NCI-H82 (cell line): ENCODE results near the gene PSORS1C1.
A peak's percentile ranks its signal among the peaks of the same experiment; 100 is the strongest.
"Not testable (repeated sequence)": the region's sequence is repeated elsewhere in the genome, so short reads cannot be mapped to it uniquely, and the experiment has no call there.

ENCODE experiments used
- DNase-seq: peaks from one replicate; lab custom pipeline; 2025; lab: John Stamatoyannopoulos, UW

The PSORS1C1 gene, protein sequence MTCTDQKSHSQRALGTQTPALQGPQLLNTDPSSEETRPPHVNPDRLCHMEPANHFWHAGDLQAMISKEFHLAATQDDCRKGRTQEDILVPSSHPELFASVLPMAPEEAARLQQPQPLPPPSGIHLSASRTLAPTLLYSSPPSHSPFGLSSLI

DNA sequence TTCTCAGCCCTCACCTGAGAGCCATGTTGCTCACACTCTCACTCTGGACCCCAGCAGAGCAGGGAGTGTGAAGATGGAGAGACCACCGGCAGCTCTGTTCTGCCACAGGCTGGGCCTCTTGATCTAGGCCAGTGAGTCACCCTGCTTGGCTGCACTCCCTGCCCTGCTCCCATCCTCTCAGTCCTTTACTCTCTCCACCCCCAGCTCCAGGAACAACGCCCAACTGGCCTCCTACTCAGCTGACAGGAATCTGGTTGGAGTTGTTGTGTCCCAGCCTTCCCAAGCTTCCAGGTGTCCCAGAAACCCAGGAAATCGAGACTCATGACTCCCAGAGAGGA, at the start of gene PSORS1C1:
Gene PSORS1C1, plus strand, starts transcription at position 260 of the 338 bp plus-strand sequence. CDS start 14,833 bp downstream, outside the sequence.
- DNase-seq, result no peak

DNA sequence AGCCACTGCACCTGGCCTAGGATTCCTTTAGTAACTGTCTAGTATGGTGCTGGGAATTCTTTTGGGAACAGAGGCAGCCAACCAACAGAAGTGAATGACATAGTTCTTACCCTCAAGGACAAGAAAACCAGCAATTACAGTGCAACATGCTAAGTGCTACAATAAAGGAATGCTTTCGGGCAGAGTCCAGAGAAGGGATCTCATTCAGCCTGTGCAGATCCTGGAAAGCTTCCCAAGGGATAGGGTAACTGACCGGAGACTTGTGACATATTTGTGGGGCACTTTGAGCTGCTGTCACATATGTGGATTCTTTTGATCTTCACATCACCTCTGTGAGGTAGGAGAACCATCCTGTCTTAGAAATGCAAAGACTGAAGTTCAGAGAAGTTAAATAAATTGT, 49.0 kb upstream of the PSORS1C1 start:
- no peak for DNase-seq

DNA sequence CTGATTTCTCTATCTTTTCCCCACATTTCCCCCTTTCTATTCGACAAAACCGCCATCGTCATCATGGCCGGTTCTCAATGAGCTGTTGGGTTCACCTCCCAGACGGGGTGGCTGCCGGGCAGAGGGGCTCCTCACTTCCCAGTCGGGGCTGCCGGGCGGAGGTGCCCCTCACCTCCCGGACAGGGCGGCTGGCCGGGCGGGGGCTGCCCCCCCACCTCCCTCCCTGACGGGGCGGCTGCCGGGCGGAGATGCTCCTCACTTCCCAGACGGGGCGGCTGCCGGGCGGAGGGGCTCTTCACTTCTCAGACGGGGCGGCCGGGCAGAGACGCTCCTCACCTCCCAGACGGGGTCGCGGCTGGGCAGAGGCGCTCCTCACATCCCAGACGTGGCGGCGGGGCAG, 47.6 kb upstream of the PSORS1C1 start:
- DNase-seq, result not testable (repeated sequence)

DNA sequence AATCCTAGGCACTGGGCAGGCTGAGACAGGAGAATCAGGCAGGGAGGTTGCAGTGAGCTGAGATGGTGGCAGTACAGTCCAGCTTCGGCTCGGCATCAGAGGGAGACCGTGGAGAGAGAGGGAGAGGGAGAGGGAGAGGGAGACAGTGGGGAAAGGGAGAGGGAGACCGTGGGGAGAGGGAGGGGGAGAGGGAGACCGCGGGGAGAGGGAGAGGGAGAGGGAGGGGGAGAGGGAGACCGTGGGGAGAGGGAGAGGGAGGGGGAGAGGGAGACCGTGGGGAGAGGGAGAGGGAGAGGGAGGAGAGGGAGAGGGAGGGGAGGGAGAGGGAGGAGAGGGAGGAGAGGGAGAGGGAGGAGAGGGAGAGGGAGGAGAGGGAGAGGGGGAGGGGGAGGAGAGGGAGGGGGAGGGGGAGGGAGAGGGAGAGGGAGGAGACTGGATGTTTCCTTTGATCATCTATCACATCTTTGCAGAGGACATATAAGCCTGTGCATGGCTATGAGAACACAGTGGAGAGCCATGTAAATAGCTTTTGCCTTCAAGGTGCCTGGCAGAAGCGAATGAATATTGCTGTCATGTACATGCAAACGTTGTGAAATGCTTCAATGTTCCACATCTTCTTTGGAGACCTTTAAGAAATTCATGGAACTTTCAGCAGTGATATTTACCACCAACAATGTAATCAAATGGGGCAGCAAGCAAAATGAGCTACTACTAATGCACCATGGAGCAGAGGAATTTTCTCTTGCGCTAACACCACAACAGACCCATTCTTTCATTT, 46.5 kb upstream of the PSORS1C1 start:
- DNase-seq, result not testable (repeated sequence)

DNA sequence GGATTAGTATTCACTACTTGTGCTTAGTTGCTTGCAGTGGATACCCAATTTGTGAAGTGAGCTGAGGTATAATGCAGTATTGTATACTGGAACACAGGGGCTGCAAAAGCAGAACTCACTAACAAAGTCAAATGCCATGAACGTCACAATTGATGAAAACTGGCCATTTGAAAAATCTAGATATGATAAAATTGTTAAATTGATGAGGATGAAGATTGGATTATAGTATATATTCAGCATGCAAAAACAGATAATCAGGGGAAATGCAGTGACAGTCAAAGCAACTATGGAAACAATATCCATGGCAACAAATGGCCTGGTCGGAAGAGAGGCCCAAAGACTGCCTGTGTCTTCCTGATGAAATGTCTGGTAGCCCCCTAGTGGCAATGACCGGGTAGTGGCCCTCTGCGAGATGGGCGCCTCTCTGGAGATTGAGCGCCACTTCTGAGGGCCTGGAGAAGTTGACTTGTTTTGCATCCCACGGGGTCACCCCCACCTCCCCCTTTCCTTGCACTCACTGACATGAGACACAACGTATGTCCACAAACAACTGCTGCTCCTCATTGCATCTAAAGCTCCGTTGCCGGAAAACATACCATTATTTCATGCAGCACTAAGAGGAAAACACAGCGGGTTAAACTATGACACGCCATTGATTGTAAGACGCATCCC, 45.8 kb upstream of the PSORS1C1 start:
- peak; percentile 83 for DNase-seq

DNA sequence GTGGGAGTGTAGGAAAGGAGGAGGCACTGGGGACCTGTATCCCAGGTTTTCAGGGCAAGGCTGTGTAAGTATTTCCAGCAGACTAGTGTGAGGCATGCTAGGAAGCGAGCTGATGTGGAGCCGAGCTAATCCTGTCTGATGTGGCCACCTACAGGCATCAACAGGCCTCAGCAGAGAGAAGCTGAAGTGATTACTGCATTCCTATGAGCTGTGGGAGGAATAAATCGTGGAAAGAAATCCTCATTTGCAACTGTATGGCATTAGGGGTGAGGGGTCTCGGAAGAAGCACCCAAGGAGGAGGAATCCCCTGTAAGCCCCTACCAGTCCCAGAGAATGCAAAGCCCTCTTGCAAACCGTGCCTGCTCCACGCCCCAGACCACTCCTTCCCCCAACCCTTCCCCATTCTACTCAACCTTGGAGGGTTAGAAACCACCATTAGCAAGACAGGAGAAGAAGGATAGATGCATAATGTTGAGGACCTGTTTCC, 43.8 kb upstream of the PSORS1C1 start:
- DNase-seq, result peak; percentile 69

DNA sequence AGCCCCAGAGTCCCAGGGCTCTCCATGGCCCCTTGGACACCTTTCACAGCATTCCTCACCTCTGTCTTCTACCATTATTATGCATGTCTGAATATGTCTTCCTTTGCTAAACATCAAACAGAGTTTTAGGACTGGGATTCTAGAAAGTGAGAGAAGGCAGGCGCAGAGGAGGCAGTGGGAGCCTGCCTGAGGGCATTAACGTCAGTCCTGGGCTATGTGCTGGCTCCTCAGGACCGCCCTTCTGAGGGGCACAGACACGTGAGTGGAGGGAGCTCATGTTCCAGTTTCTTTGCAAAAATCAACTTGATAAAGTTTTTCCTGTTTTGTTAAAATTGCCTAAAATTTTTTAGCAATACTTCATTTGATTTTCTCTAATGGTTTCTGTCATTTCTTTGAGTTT, 40.2 kb upstream of the PSORS1C1 start:
- no peak for DNase-seq

DNA sequence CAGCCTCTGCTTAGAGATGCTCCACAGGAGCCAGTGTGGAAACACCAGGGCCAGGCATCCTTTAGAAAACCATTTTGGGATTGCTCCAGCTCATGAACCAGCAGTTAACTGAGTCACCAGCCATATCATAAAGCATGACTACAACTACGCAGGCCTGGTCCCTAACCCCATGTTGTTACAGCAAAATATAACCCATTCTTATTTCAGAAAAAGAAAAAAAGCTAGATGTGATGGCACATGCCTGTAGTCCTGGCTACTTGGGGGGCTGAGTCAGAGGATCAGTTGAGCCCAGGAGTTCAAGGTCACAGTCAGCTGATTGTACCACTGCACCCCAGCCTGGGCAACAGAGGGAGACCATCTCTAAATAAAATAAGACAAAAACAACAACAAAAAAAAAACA, 39.1 kb upstream of the PSORS1C1 start:
- no peak for DNase-seq

DNA sequence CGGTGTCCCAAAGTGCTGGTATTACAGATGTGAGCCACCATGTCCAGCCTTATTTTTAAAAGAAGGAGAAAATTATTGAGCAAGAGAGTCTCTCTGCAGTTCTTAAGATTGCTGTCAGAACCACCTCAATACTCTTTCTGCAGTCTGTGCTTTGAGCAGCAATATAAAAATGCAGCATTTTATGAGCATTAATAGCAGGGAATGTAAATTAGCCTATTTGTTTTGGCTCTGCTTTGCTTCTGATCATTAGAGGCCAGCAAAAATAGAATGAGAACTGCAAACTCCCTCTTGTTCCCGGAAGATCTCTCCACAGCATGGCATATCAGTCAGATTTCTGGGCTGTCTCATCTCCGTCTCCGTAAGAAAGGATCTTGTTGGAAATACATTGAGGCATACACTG, 38.0 kb upstream of the PSORS1C1 start:
- DNase-seq, result no peak

DNA sequence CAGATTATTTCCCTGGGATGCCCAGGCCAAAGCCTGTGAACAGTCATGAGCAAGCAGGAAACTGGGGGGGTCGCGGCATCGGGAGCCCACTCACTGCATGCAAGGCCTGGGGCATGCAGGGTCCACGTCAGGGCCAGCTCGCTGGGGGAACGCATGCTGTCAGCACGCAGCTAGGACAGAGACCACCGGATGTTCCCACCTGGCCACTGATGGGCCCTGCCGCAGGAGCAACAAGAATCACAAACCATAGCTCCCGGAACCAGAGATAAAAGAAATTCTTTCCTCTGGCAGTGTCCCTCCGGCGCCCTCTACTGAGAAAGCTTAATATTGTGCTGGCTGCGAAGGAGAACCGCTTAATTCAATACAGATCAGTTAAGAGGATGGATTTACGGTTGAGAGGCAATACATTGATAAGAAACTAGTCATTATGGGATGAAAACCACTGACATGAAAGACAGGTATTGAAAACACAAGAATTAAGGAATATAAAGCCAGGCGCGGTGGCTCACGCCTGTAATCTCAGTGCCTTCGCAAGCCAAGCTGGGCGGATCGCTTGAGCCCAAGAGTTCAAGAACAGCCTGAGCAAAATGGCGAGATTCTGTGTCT, 34.8 kb upstream of the PSORS1C1 start:
- peak; percentile 79 for DNase-seq

DNA sequence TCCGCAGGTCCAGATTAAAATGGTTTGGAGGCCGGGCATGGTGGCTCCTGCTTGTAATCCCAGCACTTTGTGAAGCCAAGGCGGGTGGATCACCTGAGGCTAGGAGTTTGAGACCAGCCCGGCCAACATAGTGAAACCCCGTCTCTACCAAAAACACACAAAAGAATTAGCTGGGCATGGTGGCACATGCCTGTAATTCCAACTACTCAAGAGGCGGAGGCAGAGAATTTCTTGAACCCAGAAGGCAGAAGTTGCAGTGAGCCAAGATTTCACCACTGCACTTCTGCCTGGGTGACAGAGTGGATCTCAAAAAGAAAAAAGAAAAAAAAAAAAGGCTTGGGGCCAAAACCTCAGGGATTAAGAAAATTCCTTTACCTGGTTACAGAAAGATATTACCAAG, 32.7 kb upstream of the PSORS1C1 start:
- DNase-seq, result no peak

DNA sequence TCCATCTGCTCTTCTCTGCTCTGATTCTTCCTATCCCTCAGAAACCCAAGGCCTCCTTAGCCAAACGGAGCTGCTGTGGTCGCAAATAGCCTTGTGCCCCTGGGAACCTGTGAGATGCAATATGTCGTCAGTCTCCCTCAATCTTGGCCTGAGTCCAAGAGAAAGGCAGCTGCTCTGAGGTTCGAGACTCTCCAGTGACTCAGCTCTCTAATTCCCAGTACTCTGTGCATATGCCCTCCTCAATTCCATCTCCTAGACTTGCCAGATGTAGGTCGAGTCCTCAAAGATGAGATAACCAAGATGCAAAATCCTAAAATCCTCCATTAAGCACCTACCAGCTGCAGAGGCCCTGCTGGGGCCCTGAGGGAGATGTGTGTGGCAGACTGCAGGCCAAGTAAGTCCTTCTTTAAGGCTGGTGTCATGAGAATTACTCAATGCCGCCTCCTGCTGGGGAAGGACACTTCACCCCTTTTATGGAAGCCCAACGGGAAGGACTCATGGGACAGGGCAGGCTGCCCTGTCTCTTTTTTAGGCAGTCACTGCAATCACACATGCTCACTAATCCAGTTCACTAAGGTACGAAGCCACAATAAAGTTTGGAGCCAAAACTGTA, 30.8 kb upstream of the PSORS1C1 start:
- DNase-seq, result peak; percentile 70

DNA sequence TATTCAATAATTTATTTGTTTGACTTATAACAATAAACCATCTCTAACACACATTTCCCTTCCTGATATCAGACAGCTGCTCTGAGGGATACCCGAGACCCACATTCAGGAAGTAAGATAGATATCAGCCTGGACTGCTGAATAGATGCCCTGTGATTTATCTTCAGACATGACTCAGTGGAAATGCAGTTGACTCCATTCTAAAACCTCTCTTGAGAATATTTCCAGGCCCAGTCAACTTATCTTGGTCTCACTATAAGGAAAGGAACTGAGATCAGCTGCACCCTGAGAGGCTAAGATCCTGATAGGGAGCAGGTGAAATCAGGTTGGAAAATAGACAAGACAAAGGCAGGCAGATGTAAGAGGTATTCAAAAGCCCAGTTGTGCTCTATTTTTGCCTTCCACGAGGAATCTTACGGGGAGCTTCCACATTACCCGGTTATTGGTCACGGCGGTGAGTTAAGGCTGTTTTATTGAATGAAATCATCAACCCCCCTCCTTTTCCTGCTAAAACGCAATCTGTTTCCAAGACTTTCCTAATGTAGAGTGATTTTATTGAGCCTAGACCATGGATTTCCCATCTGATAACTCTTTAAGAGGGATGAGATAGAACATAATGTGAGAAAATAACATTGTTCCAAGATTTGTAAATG, 27.7 kb upstream of the PSORS1C1 start:
- no peak for DNase-seq

DNA sequence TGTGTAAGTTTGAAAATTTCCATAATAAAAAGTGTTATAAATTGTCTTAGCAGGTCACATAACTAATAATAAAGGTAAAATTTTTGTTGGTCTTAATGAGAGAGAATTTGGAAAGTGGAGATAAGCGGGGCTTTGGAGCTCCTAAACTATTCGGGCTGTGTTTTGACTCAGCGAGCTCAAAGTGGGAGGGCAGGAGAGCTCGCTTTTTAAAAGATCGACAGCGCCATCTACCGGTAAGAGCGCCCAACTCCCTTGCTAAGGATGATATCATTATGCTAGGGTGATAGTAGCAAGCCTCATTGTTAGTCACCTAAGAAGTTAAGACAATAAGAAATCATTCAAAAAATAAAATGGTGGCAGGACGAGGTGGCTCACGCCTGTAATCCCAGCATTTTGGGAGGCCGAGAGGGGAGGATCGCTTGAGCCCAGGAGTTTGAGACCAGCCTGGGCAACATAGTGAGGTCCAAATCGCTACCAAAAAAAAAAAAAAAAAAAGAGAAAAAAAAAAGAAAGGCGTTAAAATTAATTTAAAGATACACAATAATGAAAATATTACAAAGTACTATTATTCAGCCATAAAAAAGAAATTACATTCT, 27.0 kb upstream of the PSORS1C1 start:
- DNase-seq, result peak; percentile 94

DNA sequence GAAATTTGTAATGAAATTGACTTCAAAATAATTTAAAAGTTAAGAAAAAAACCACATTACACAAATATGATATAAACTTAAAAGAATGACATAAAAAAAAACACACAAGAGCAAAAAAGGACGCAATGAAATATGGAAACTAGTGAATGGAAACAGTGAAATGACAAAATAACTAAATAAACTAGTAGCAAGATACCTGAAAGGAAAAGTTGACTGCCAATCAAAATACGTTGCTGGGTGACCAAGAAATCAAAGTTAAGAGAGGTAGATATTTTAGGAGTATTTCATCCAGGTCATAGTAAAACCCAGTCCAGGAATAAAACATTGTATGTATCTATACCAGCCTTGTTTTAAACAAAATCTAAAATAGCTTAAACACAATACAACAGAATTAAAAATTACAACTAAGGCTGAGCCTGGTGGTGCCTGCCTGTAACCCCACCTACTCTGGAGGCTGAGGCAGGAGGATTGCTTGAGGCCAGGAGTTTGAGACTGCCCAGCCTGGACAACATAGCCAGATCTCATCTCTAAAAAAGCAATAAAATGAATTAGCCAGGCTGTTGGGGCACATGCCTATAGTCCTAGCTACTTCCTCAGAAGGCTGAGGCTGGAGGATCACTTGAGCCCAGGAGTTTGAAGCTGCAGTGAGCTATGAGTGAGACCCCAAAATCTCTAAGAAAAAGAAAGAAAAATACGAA, 24.2 kb upstream of the PSORS1C1 start:
- no peak for DNase-seq

DNA sequence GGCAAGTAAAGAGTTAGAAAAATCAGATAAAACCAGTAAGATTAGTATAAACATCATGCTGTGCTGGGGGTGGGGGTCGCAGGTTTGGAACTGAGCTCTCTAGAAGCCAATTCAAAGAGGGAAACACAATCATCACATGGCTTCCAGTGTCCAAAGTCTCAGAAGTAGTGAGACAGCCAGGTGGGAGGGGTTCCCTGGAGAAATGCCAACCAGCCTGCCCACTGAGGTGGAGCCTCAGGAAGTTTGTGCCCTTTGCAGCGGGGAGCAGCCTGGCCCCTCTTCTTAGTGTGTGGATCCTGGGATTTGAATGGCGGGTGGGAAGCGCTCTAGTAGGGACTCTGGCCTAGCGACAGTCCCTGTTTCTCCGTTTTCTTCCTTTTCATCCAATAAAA, 23.6 kb upstream of the PSORS1C1 start:
- DNase-seq, result no peak

DNA sequence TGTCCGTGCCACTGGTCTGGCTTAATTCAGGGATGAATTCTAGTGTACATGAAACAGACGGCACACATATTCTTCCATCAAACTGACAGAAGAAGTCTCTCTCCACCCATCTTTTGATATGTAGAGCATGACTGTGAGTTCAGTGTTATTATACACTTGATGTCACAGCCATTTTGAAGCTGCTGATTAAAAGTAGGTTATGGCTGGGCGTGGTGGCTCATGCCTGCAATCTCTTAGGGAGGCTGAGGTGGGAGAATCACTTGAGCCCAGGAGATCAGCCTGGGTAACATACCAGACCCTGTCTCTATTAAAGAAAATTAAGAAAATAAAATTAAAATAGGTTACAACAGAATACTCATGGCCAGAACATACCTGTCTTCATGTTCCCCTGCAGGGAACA, 22.9 kb upstream of the PSORS1C1 start:
- DNase-seq, result no peak

DNA sequence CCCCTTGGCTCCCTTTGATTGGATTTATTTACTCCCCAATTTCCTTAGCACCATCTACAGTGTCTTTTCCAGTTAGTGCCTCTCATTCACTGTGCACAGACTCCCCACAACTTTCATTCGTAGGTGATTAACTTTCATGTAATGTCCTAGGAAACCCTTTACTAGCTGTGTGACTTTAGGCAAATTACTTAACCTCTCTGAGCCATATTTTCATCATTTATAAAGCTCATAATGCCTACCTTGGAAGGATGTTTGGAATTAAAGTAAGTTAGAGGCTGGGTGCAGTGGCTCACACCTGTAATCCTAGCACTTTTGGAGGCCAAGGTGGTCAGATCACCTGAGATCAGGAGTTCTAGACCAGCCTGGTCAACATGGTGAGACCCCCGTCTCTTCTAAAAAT, 22.4 kb upstream of the PSORS1C1 start:
- no peak for DNase-seq

DNA sequence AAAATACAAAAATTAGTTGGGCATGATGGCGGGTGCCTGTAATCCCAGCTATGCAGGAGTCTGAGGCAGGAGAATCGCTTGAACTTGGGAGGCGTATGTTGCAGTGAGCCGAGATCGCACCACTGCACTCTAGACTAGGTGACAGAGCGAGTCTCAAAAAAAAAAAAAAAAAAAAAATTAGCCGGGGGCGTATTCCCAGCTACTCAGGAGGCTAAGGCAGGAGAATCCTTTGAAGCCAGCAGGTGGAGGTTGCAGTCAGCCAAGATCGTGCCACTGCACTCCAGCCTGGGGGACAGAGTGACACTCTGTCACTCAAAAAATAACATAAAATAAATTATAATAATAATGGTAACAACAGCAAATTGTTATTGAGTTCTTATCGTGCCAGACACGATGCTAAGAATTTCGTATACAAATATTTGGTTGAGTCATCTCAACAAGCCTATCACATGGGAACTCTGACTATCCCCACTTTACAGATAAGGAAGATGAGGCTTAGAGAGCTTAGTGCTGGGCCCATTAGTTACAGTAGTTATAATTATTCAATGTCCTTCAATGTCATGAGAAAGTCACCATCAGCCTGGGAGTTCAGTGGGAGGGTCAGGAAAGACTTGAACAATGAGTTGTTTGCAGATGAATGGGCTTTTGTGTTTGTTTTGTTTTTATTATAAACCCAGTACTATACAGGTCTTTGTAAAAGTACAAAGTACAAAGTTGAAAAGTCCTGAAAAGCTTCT, 21.7 kb upstream of the PSORS1C1 start:
- DNase-seq, result no peak

DNA sequence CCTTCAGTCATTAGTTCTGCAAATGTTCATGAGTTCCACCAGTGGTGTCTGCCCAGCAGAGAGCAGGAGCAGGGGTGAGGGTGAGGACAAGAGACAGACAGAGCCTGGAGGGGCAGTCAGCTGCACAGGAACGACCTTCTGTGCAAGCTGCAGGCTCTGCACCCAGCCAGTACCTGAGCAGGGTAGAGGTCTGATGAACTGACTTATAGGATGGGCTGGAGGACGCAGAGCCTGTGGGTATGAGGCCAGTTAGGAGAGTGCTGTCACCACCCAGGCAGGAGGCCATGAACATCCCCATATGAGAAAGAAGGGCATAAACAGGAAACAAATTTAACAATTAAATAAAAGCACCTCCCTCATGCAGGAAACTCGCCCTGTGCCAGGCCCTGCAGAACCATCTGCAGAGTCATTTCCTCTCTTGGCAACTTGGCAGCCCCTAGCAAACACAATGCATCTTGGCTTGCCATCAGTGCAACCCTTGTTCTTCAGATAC, 20.2 kb upstream of the PSORS1C1 start:
- no peak for DNase-seq
